Neuron (in vitro differentiated cells): ENCODE results near the gene HOXD4.

Source experiments
- H2AFZ ChIP-seq: one replicate; pipeline ENCODE4 v1.6.1; 2013; ENCODE audit warnings: low read depth, mild to moderate bottlenecking, inconsistent platforms, low read length, moderate library complexity
- H3K27me3 ChIP-seq: one replicate; pipeline ENCODE4 v1.6.1; 2013; ENCODE audit warnings: low read length; ENCODE audit not compliant: insufficient read depth
- H3K36me3 ChIP-seq: one replicate; pipeline ENCODE4 v1.6.1; 2013; ENCODE audit warnings: low read length; ENCODE audit not compliant: insufficient read depth
- H3K4me1 ChIP-seq: one replicate; pipeline ENCODE4 v1.6.1; 2013; ENCODE audit warnings: low read length; ENCODE audit not compliant: insufficient read depth
- H3K4me3 ChIP-seq: 2 replicates; pipeline ENCODE4 v1.5.1; 2013; ENCODE audit warnings: mild to moderate bottlenecking, low read length, moderate library complexity
- H3K9me3 ChIP-seq: one replicate; pipeline ENCODE4 v1.6.1; 2013; ENCODE audit warnings: low read length

The HOXD4 gene

GRCh38 chr2:176164201-176164600, 12.9 kb downstream of the HOXD4 start:
- Histone ChIP-seq H3K9me3 (peaks cover 12% of the 10 kb centered on the region), H3K36me3 (no peaks in the 10 kb centered on the region), H3K4me1 (no peaks in the 10 kb centered on the region), H2AFZ (no peak overlapping the region), H3K27me3 (peaks cover 89% of the 10 kb centered on the region), H3K4me3 (no peak overlapping the region)

GRCh38 chr2:176164611-176165369, 13.4 kb downstream of the HOXD4 start:
- Histone ChIP-seq H3K27me3 (peaks cover 89% of the 10 kb centered on the region), H2AFZ (peak overlapping the region; percentile 20), H3K4me3 (no peak overlapping the region), H3K4me1 (no peaks in the 10 kb centered on the region), H3K9me3 (peaks cover 12% of the 10 kb centered on the region), H3K36me3 (no peaks in the 10 kb centered on the region)

- H3K27me3 ChIP-seq, result peaks cover 87% of the 10 kb centered on the region
- H3K4me3 ChIP-seq, result no peak overlapping the region
- no peaks in the 10 kb centered on the region for H3K36me3 ChIP-seq
- peaks cover 12% of the 10 kb centered on the region for H3K9me3 ChIP-seq
- H2AFZ ChIP-seq, result no peak overlapping the region
- no peaks in the 10 kb centered on the region for H3K4me1 ChIP-seq
Observed at GRCh38 chr2:176165370-176166050, 14.2 kb downstream of the HOXD4 start.

GRCh38 chr2:176166272-176166671, 14.9 kb downstream of the HOXD4 start:
- H2AFZ ChIP-seq, result no peak overlapping the region
- peaks cover 87% of the 10 kb centered on the region for H3K27me3 ChIP-seq
- peaks cover 10% of the 10 kb centered on the region for H3K9me3 ChIP-seq
- no peaks in the 10 kb centered on the region for H3K4me1 ChIP-seq
- no peaks in the 10 kb centered on the region for H3K36me3 ChIP-seq
- no peak overlapping the region for H3K4me3 ChIP-seq

- Histone ChIP-seq H3K9me3 (peaks cover 7% of the 10 kb centered on the region), H3K36me3 (no peaks in the 10 kb centered on the region), H3K27me3 (peaks cover 87% of the 10 kb centered on the region), H3K4me1 (no peaks in the 10 kb centered on the region), H2AFZ (no peak overlapping the region), H3K4me3 (no peak overlapping the region)
Observed at GRCh38 chr2:176167398-176167797, 16.0 kb downstream of the HOXD4 start.

- peaks cover 88% of the 10 kb centered on the region for H3K27me3 ChIP-seq
- H3K9me3 ChIP-seq, result peaks cover 5% of the 10 kb centered on the region
- no peaks in the 10 kb centered on the region for H3K4me1 ChIP-seq
- no peak overlapping the region for H3K4me3 ChIP-seq
- no peak overlapping the region for H2AFZ ChIP-seq
- H3K36me3 ChIP-seq, result no peaks in the 10 kb centered on the region
Observed at GRCh38 chr2:176169181-176169580, 17.8 kb downstream of the HOXD4 start.

- Histone ChIP-seq H3K4me1 (no peaks in the 10 kb centered on the region), H3K36me3 (no peaks in the 10 kb centered on the region), H3K4me3 (no peak overlapping the region), H3K9me3 (peaks cover under 1% of the 10 kb centered on the region), H3K27me3 (peaks cover 88% of the 10 kb centered on the region), H2AFZ (no peak overlapping the region)
Observed at GRCh38 chr2:176169711-176170110, 18.4 kb downstream of the HOXD4 start.

GRCh38 chr2:176170602-176171305, 19.4 kb downstream of the HOXD4 start:
- no peaks in the 10 kb centered on the region for H3K36me3 ChIP-seq
- no peak overlapping the region for H3K4me3 ChIP-seq
- H3K27me3 ChIP-seq, result peaks cover 88% of the 10 kb centered on the region
- H3K9me3 ChIP-seq, result no peaks in the 10 kb centered on the region
- H3K4me1 ChIP-seq, result peaks cover 3% of the 10 kb centered on the region
- H2AFZ ChIP-seq, result no peak overlapping the region

GRCh38 chr2:176171351-176172006, 20.1 kb downstream of the HOXD4 start:
- Histone ChIP-seq H2AFZ (no peak overlapping the region), H3K4me3 (no peak overlapping the region), H3K27me3 (peaks cover 88% of the 10 kb centered on the region)

GRCh38 chr2:176172007-176172894, 20.9 kb downstream of the HOXD4 start:
- H3K27me3 ChIP-seq, result peaks cover 88% of the 10 kb centered on the region
- H3K36me3 ChIP-seq, result no peaks in the 10 kb centered on the region
- no peaks in the 10 kb centered on the region for H3K9me3 ChIP-seq
- H3K4me3 ChIP-seq, result no peak overlapping the region
- peaks cover 3% of the 10 kb centered on the region for H3K4me1 ChIP-seq
- no peak overlapping the region for H2AFZ ChIP-seq

More at GRCh38 chr2:176171351-176172006, 20.1 kb downstream of the HOXD4 start:
- H3K4me1 ChIP-seq, result peaks cover 3% of the 10 kb centered on the region
- no peaks in the 10 kb centered on the region for H3K36me3 ChIP-seq
- H3K9me3 ChIP-seq, result no peaks in the 10 kb centered on the region

GRCh38 chr2:176172895-176173566, 21.7 kb downstream of the HOXD4 start:
- Histone ChIP-seq H3K9me3 (no peaks in the 10 kb centered on the region), H2AFZ (no peak overlapping the region), H3K4me3 (no peak overlapping the region), H3K36me3 (no peaks in the 10 kb centered on the region), H3K4me1 (peaks cover 3% of the 10 kb centered on the region), H3K27me3 (peaks cover 89% of the 10 kb centered on the region)
